HTR-8/SVneo (cell line): Measurements from ENCODE around the gene TMEM44.
"Not testable (repeated sequence)": the region's sequence is repeated elsewhere in the genome, so short reads cannot be mapped to it uniquely, and the experiment has no call there.

ENCODE experiments used
- DNase-seq: peaks from one replicate; pipeline ENCODE4 v3.0.0; 2011; ENCODE audit warnings: low spot score, mixed read lengths; ENCODE audit not compliant: insufficient read length
- FAIRE-seq: peaks from 2 replicates; lab custom pipeline; 2011; peaks lifted over from hg19 to GRCh38; lab: Jason Lieb, UNC

TMEM44 gene

GRCh38 chr3:194617143-194617671 is 16.0 kb downstream of the TMEM44 start:
- FAIRE-seq (no peak), DNase-seq (no peak)

- FAIRE-seq, result no peak
Measured at GRCh38 chr3:194615226-194615625, 18.0 kb downstream of the TMEM44 start.

GRCh38 chr3:194612221-194612620 is 21.0 kb downstream of the TMEM44 start:
- FAIRE-seq (no peak), DNase-seq (no peak)

More at GRCh38 chr3:194615226-194615625, 18.0 kb downstream of the TMEM44 start:
- no peak for DNase-seq

- no peak for DNase-seq
- FAIRE-seq, result no peak
Measured at GRCh38 chr3:194610689-194611088, 22.5 kb downstream of the TMEM44 start.

- DNase-seq (no peak), FAIRE-seq (no peak)
Measured at GRCh38 chr3:194609601-194610000, 23.6 kb downstream of the TMEM44 start.

GRCh38 chr3:194608981-194609380 is 24.2 kb downstream of the TMEM44 start:
- DNase-seq, result no peak
- no peak for FAIRE-seq

GRCh38 chr3:194607592-194608389 is 25.4 kb downstream of the TMEM44 start:
- DNase-seq (no peak), FAIRE-seq (no peak)

- DNase-seq, result no peak
- no peak for FAIRE-seq
Measured at GRCh38 chr3:194606941-194607340, 26.3 kb downstream of the TMEM44 start.

- no peak for FAIRE-seq
- no peak for DNase-seq
Measured at GRCh38 chr3:194606163-194606562, 27.1 kb downstream of the TMEM44 start.

- not testable (repeated sequence) for DNase-seq, FAIRE-seq
Measured at GRCh38 chr3:194605314-194605713, 27.9 kb downstream of the TMEM44 start.

GRCh38 chr3:194604837-194605236 is 28.4 kb downstream of the TMEM44 start:
- FAIRE-seq (no peak), DNase-seq (no peak)

GRCh38 chr3:194604126-194604525 is 29.1 kb downstream of the TMEM44 start:
- FAIRE-seq, result no peak

GRCh38 chr3:194602669-194603171 is 30.5 kb downstream of the TMEM44 start:
- peak; percentile 57 for FAIRE-seq
- no peak for DNase-seq

More at GRCh38 chr3:194604126-194604525, 29.1 kb downstream of the TMEM44 start:
- no peak for DNase-seq

- DNase-seq (peak; percentile 98), FAIRE-seq (peak; percentile 94)
Measured at GRCh38 chr3:194598771-194599557, 34.3 kb downstream of the TMEM44 start.

GRCh38 chr3:194596906-194597305 is 36.3 kb downstream of the TMEM44 start:
- FAIRE-seq, result no peak
- no peak for DNase-seq

GRCh38 chr3:194592798-194593752 is 40.1 kb downstream of the TMEM44 start:
- peak; percentile 58 for FAIRE-seq
- peak; percentile 96 for DNase-seq

- DNase-seq, result no peak
- no peak for FAIRE-seq
Measured at GRCh38 chr3:194588741-194589140, 44.5 kb downstream of the TMEM44 start.

- FAIRE-seq, result no peak
- no peak for DNase-seq
Measured at GRCh38 chr3:194588236-194588635, 45.0 kb downstream of the TMEM44 start.

- DNase-seq (no peak), FAIRE-seq (no peak)
Measured at GRCh38 chr3:194587438-194587931, 45.7 kb downstream of the TMEM44 start.
